Fibroblast of lung (primary cell): Measurements from ENCODE around the gene B3GAT3. TPM values are rescaled to one million over a fixed set of nuclear protein-coding genes. Genes with fewer than 3 reads are reported as not detected.

Experiments
- DNase-seq, 2 donors: peaks; one replicate each; pipeline versions ENCODE4 v3.0.0 to v3.0.0-alpha.2; 2010; ENCODE audit warnings: low read depth in 2 of 2
- H2AFZ ChIP-seq: 2 replicates; pipeline ENCODE4 v1.5.1; 2012; ENCODE audit warnings: low read length, control low read depth, inconsistent platforms
- H3K27ac ChIP-seq: 2 replicates; pipeline ENCODE4 v1.5.1; 2011; ENCODE audit warnings: low read length, control low read depth; ENCODE audit not compliant: insufficient read depth
- H3K27me3 ChIP-seq: 2 replicates; pipeline ENCODE4 v1.5.1; 2011; ENCODE audit warnings: mild to moderate bottlenecking, low read length; ENCODE audit not compliant: control insufficient read depth, insufficient read depth
- H3K36me3 ChIP-seq: 2 replicates; pipeline ENCODE4 v1.5.1; 2011; ENCODE audit warnings: low read length; ENCODE audit not compliant: control insufficient read depth, insufficient read depth
- H3K4me1 ChIP-seq: 2 replicates; pipeline ENCODE4 v1.5.1; 2011; ENCODE audit warnings: low read length; ENCODE audit not compliant: control insufficient read depth, insufficient read depth; ENCODE audit errors: extremely low read depth
- H3K4me2 ChIP-seq: 2 replicates; pipeline ENCODE4 v1.5.1; 2011; ENCODE audit warnings: low read length, control low read depth; ENCODE audit not compliant: insufficient read depth; ENCODE audit errors: extremely low read depth
- H3K4me3 ChIP-seq, 4 experiments: fragments of 200-600 bp in 1 of 4; sonication (generic) in 1 of 4; replicated peaks in 1 of 4; 2 replicates each; pipeline ENCODE4 v1.5.1; 2011 to 2016; ENCODE audit warnings: low read length in 4 of 4, low read depth in 3 of 4, mild to moderate bottlenecking in 3 of 4, control low read depth in 2 of 4, inconsistent platforms in 1 of 4, mixed read lengths in 1 of 4; ENCODE audit not compliant: insufficient read depth in 1 of 4; ENCODE audit errors: control extremely low read depth in 1 of 4
- H3K79me2 ChIP-seq: 2 replicates; pipeline ENCODE4 v1.5.1; 2012; ENCODE audit warnings: mild to moderate bottlenecking, low read length, inconsistent platforms; ENCODE audit not compliant: control insufficient read depth, insufficient read depth
- H3K9ac ChIP-seq: 2 replicates; pipeline ENCODE4 v1.5.1; 2011; ENCODE audit warnings: mild to moderate bottlenecking, low read length, control low read depth; ENCODE audit not compliant: insufficient read depth
- H3K9me3 ChIP-seq: 2 replicates; pipeline ENCODE4 v1.5.1; 2012; ENCODE audit warnings: low read depth, low read length; ENCODE audit not compliant: control insufficient read depth, insufficient read depth
- H4K20me1 ChIP-seq: 2 replicates; pipeline ENCODE4 v1.5.1; 2011; ENCODE audit warnings: low read length; ENCODE audit not compliant: control insufficient read depth, insufficient read depth; ENCODE audit errors: extremely low read depth
- EZH2 ChIP-seq: IDR thresholded peaks from 2 replicates; pipeline ENCODE4 v1.5.1; 2012; ENCODE audit warnings: low read length, control low read depth, mild to moderate bottlenecking; ENCODE audit errors: missing control alignments
- polyA plus RNA-seq, 2 donors: library from polyadenylated mRNA; depleted of rRNA in 1 of 2; stranded (reverse) in 1 of 2; unstranded in 1 of 2; fragments of >200 nt; gene quantifications; 2 replicates each; pipeline ENCODE4 v1.2.1, GENCODE V29; 2011 to 2012; ENCODE audit warnings: missing spikeins in 1 of 2
- total RNA-seq: library from RNA; depleted of rRNA; stranded (reverse); fragments of >200 nt; gene quantifications from 2 replicates; pipeline ENCODE4 v1.2.1, GENCODE V29; 2014
- TF ChIP-seq, protein P1 (sequence below), 2 donors: IDR thresholded peaks in 1 of 2; conservative IDR thresholded peaks in 1 of 2; 1 replicate in 1 of 2; 2 replicates in 1 of 2; pipeline ENCODE4 v1.5.1; 2011 to 2012; ENCODE audit warnings: low read length in 2 of 2, control low read depth in 1 of 2, inconsistent platforms in 1 of 2, low read depth in 1 of 2, mild to moderate bottlenecking in 1 of 2

The B3GAT3 gene
- total and polyA plus RNA-seq, 2 donors (not counting 1 experiment from before 2014, with no cell fraction given): 17.6 to 29.1 TPM

DNA sequence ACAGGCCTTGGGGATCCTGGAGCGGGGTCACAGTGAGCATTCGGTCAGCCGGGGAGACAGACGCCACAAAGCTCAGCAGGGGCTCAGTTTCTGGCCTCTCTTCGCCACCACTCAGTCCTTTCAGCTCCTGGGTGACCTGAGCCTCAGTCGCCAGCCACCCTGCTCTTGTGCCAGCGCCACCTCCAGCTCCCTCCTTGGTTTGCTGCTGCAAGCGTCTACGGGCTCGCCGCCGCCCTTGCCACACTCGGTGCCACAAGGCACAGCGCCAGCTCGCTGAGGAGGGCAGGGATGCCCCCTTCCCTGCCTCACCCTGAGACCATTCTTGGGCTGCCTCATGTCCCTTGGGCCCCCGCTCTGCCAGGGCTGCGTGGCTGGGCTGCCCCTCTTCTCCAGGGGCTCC, 46.6 kb downstream of the B3GAT3 start:
- H3K36me3 ChIP-seq: peaks cover 8% of the 10 kb centered on the region
- TF ChIP-seq EZH2: no peak
- TF ChIP-seq, protein P1, sequence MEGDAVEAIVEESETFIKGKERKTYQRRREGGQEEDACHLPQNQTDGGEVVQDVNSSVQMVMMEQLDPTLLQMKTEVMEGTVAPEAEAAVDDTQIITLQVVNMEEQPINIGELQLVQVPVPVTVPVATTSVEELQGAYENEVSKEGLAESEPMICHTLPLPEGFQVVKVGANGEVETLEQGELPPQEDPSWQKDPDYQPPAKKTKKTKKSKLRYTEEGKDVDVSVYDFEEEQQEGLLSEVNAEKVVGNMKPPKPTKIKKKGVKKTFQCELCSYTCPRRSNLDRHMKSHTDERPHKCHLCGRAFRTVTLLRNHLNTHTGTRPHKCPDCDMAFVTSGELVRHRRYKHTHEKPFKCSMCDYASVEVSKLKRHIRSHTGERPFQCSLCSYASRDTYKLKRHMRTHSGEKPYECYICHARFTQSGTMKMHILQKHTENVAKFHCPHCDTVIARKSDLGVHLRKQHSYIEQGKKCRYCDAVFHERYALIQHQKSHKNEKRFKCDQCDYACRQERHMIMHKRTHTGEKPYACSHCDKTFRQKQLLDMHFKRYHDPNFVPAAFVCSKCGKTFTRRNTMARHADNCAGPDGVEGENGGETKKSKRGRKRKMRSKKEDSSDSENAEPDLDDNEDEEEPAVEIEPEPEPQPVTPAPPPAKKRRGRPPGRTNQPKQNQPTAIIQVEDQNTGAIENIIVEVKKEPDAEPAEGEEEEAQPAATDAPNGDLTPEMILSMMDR (conservative IDR thresholded peaks at IDR 0.05 in 1 of 2, IDR thresholded peaks at IDR 0.05 in 1 of 2; ENCODE audit: low read depth in 1 of 2, low read length in 2 of 2): no peak
- H3K79me2 ChIP-seq: peaks cover 50% of the 10 kb centered on the region
- H3K4me1 ChIP-seq: peaks cover 13% of the 10 kb centered on the region
- H4K20me1 ChIP-seq: no peaks in the 10 kb centered on the region
- peak overlapping the region; percentile 30 to 86 (median 64) for H3K4me3 ChIP-seq
- H3K4me2 ChIP-seq: peak overlapping the region; percentile 97
- DNase-seq: no peak
- H2AFZ ChIP-seq: no peak overlapping the region
- peak overlapping the region; percentile 92 for H3K9ac ChIP-seq
- H3K27me3 ChIP-seq: no peaks in the 10 kb centered on the region
- peak overlapping the region; percentile 88 for H3K27ac ChIP-seq
- H3K9me3 ChIP-seq: no peaks in the 10 kb centered on the region

DNA sequence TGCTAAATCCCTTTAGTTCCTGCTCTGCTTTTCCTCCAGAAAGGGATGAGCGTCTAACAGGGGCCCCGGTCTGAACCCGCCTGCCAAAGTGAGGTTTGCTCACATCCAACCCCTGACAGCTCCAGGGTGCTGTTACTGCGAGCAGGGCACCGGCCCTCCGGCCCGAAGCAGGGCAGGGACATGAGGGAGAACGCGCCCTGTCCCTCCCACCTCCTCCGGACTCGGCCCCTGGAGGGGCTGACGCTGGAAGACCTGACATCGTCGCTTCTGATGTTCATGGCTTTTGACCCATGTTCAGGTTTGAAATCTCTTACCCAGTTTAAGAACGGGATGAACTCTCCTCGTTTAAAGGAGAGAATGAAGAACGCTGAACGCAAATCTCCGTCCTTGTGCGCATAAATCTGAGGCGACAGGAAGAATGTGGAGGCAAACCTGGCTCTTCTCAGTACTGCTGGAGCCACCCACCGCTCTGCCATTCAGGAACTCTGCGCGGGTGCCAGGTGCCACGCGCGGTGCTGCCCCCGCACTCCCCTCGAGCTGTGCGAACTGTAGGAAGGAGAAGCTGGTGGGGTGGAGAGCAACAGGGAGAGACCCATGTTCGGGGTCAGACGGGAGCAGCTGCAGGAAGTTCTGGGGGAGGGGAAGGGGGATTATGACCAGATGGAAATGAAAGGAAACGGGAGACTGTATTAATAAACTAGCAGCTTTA, 47.3 kb downstream of the B3GAT3 start:
- Histone ChIP-seq H3K9ac (peak overlapping the region; percentile 92), H3K27me3 (no peaks in the 10 kb centered on the region), H3K79me2 (peaks cover 56% of the 10 kb centered on the region), H4K20me1 (no peaks in the 10 kb centered on the region), H3K4me3 (peak overlapping the region; percentile 30 to 86 (median 64)), H3K4me1 (peaks cover 13% of the 10 kb centered on the region), H2AFZ (peak overlapping the region; percentile 11), H3K27ac (peak overlapping the region; percentile 88), H3K9me3 (no peaks in the 10 kb centered on the region), H3K36me3 (peaks cover 10% of the 10 kb centered on the region), H3K4me2 (peak overlapping the region; percentile 97)
- DNase-seq: peak in 1 of 2 donors; percentile 36
- no peak for TF ChIP-seq EZH2
- TF ChIP-seq, protein P1 (conservative IDR thresholded peaks at IDR 0.05 in 1 of 2, IDR thresholded peaks at IDR 0.05 in 1 of 2; ENCODE audit: low read depth in 1 of 2, low read length in 2 of 2): no peak

DNA sequence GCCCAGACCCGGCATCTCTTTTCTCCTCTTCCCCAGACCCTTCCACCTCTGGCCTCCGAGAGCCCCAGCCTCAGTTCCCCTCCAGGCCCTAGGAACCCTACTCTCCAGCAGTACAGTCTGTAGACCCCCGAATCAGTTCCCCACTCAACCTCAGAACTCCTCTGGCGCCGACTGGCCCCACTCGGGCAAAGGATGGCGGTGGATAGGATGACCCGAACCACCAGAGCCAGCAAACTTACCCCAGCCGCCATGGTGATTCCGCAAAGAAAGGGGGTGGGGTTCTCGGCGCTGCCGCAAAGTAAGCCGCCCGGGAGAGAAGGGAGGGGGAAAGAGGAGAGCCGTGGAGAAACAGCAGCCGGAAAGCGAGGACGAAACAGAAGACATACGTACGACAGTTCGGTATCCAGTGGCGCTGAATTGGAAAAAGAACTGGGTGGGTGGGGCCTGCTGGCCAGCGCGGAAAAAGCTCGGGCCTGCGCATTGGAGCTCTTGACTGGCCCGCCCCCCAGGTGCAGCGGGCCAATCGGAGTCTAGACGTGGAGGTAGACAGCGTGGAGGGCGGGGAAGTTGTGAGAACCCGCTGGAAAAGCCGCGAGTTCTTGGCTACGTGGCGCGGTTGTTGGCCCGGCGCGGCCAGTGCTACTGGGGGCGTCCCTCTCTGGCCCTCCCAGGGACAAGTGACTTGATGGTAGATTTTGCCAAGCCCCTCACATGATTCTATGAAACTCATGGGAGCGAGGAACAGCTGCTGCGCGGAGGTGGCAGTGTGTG, 48.0 kb downstream of the B3GAT3 start, which contains the start of gene EEF1G:
TSS of gene EEF1G (minus strand) at position 300 of the 771 bp plus-strand sequence. CDS start at position 251, 49 bp downstream.
- Histone ChIP-seq H3K27me3 (no peaks in the 10 kb centered on the region), H3K4me3 (peak within 1 kb of the TSS; percentile 96 to 99 (median 99)), H3K79me2 (peaks cover 60% of the 10 kb centered on the region), H3K9me3 (no peaks in the 10 kb centered on the region), H3K9ac (peak within 1 kb of the TSS; percentile 92), H2AFZ (peak within 1 kb of the TSS; percentile 71), H3K36me3 (peaks cover 12% of the 10 kb centered on the region), H4K20me1 (no peaks in the 10 kb centered on the region), H3K27ac (peak within 1 kb of the TSS; percentile 88), H3K4me1 (peaks cover 13% of the 10 kb centered on the region), H3K4me2 (peak within 1 kb of the TSS; percentile 97)
- no peak for TF ChIP-seq EZH2
- TF ChIP-seq, protein P1 (conservative IDR thresholded peaks at IDR 0.05 in 1 of 2, IDR thresholded peaks at IDR 0.05 in 1 of 2; ENCODE audit: low read depth in 1 of 2, low read length in 2 of 2): no peak
- peak; percentile 100 for DNase-seq
